Activated naive CD4-positive, alpha-beta T cell treated with Interleukin-2 at 50 U/mL for 16 hours (primary cell): ENCODE measurements around the gene XKR7.

Source experiments
- DNase-seq: peaks from one replicate; pipeline ENCODE4 v3.0.0-alpha.2; 2020

Gene XKR7

GRCh38 chr20:32050851-32051556, 83.1 kb downstream of the XKR7 start:
- no peak for DNase-seq

DNA sequence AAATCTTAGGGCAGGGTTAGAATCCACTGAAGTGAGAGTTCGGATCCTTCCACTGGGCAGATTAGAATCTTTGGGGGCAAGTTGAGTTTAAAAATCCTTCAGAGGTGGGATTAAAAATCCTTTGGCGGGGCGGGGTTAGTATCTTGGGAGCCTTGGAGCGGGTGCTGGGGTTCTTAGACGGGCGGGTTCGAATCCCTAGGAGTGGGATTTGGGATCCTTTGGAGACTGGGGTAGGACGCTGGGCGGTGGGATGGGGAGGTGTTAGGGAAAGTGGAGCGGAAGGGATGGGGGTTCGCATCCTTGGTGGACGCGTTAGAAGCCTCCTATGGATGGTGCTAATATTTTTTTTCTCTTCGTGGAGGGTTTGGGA, 83.8 kb downstream of the XKR7 start:
- DNase-seq = no peak

DNA sequence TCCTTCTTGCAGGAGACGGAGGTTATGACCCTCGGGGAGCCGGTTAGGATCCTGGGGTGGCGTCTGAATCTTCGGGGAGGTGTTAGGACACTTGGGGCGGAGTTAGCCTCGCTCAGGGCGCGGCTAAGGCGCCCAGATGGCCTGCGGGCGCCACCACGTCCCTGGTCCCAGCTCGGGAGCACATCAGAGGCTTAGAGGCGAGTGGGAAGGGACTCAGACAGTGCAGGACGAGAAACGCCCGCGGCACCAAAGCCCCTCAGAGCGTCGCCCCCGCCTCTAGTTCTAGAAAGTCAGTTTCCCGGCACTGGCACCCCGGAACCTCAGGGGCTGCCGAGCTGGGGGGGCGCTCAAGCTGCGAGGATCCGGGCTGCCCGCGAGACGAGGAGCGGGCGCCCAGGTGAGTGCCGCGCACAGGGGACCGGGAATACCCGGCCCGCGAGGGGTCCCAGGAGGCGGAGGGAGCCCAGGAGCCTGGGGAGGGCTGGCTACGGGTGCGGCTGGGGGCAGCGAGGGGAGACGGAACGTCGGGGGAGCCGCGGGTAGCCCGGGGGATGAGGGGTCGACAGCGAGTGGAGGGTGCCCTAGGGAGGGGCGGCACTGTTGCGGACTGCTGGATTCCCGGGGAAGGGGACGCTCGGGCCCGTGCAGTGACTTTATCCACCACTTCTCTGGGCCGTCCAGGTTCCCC, 84.3 kb downstream of the XKR7 start, which contains the start of gene HCK:
HCK (plus strand) TSS at position 153 of the 688 bp plus-strand sequence.
- no peak for DNase-seq

- DNase-seq = no peak
These were observed 84.9 kb downstream of the XKR7 start for GRCh38 chr20:32052778-32053362.
